ENCODE data around the gene LRRC23.

DNA sequence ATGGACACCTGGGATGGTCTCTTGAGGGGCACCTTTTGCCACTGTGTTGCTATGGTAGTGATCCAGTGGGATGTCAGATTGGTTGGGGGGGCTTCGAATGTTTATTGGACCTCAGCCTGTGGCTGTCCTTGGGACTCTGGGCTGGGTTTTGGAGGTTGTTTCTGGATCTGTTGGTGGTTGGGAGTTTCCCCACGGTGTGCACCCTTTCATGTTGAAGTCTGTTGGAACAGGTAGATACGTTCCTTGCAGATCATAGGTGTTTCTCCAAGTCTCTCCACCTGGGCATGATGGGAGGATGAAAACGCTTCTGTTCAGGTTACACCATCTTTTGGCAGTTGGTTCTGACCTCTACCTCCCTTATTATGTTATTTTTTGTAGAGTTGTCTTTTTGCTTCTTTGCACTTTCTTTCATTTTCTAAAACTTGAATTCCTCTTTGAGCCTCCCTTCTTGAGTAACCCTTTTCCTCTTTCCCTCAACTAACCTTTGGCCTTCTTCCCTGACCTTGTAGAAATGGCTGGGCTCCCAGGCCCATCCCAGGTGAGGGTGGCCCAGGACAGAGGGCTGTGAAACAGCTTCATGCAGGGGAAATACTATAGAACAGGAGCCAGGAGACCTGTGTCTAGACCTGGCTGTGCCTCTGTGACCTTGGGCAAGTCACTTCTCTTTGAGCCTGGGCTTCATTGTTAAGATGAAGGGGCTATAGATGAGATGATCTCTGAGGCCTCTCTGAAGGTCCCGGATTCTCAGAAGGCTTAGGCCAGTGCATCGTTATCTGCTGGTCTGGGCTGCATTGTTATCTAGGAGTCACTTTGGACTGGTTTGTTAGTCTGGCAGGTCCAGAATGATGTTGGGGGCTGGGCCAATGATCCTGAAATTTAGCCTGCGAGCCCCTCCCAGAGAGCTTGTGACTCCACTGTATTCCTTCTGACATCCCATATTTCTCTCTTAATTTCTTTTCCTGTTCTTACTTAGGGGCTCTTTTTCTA is 25.1 kb downstream of the LRRC23 start:
- no peak for TF ChIP-seq POLR2A (IDR thresholded peaks at IDR 0.05)
- TF ChIP-seq, protein P1, sequence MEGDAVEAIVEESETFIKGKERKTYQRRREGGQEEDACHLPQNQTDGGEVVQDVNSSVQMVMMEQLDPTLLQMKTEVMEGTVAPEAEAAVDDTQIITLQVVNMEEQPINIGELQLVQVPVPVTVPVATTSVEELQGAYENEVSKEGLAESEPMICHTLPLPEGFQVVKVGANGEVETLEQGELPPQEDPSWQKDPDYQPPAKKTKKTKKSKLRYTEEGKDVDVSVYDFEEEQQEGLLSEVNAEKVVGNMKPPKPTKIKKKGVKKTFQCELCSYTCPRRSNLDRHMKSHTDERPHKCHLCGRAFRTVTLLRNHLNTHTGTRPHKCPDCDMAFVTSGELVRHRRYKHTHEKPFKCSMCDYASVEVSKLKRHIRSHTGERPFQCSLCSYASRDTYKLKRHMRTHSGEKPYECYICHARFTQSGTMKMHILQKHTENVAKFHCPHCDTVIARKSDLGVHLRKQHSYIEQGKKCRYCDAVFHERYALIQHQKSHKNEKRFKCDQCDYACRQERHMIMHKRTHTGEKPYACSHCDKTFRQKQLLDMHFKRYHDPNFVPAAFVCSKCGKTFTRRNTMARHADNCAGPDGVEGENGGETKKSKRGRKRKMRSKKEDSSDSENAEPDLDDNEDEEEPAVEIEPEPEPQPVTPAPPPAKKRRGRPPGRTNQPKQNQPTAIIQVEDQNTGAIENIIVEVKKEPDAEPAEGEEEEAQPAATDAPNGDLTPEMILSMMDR (IDR thresholded peaks at IDR 0.05), result no peak

Data from Peyer's patch (tissue), 4 donors.